ENCODE data around the gene BMP8B. TPM values are rescaled to one million over a fixed set of nuclear protein-coding genes. Genes with fewer than 3 reads are reported as not detected.
A peak's percentile ranks its signal among the peaks of the same experiment; 100 is the strongest.

The BMP8B gene
- polyA plus RNA-seq, 2 of the 4 experiments (the other 2 are of a cell fraction): 2.5 to 3.1 TPM

- no peak overlapping the region for H3K4me2 ChIP-seq
- CTCF ChIA-PET: interaction anchor here (1.1 kb wide), 1 partner anchor 129 kb away, joined by 3 read pairs; no protein-coding TSS in a partner anchor
Observed at GRCh38 chr1:39737546-39738169, 51.0 kb downstream of the BMP8B start.

GRCh38 chr1:39735731-39736130 lies 52.9 kb downstream of the BMP8B start:
- WGBS (ENCODE audit: missing lambda C conversion rate): 18% methylated on average over 3 of the region's 3 CpGs
- CTCF ChIA-PET: interaction anchor here (0.6 to 1.7 kb wide), 4 partner anchors 8 to 130 kb away, joined by 3 to 4 read pairs (median 4); no protein-coding TSS in a partner anchor
- Histone ChIP-seq H3K9me3 (no peaks in the 10 kb centered on the region), H3K27ac (no peak overlapping the region), H3K4me3 (no peak overlapping the region), H3K4me2 (no peak overlapping the region), H3K4me1 (peaks cover 12% of the 10 kb centered on the region; the same call in 2 of the 3 replicates)
- POLR2A ChIA-PET: no interaction called here
- FAIRE-seq (no peak), ATAC-seq (no peak), DNase-seq (ENCODE audit: low read depth in 1 of 2, low spot score in 1 of 2) (no peak)
- TF ChIP-seq JUNB (IDR thresholded peaks at IDR 0.05) (no peak), MYC (IDR thresholded peaks at IDR 0.05; ENCODE audit: borderline replicate concordance, low read length) (no peak), HMGXB4 (CRISPR knock-in tag; IDR thresholded peaks at IDR 0.05; ENCODE audit: borderline replicate concordance) (no peak), KDM1A (IDR thresholded peaks at IDR 0.05; ENCODE audit: low read depth) (no peak), REST (IDR thresholded peaks at IDR 0.05) (no peak), HOXB13 (CRISPR knock-in tag; IDR thresholded peaks at IDR 0.05; ENCODE audit: low read depth) (no peak), HEYL (CRISPR knock-in tag; IDR thresholded peaks at IDR 0.05) (no peak), ATOH8 (CRISPR knock-in tag; IDR thresholded peaks at IDR 0.05; ENCODE audit: low read depth) (no peak), MAZ (IDR thresholded peaks at IDR 0.05; ENCODE audit: borderline replicate concordance, low read depth, low read length) (no peak), CTCF (IDR thresholded peaks at IDR 0.05) (no peak), MAX (IDR thresholded peaks at IDR 0.05) (no peak), PBX3 (IDR thresholded peaks at IDR 0.05) (no peak), ZC3H11A (IDR thresholded peaks at IDR 0.05) (no peak), E2F6 (IDR thresholded peaks at IDR 0.05; ENCODE audit: borderline replicate concordance, low read depth) (no peak), FOSL2 (IDR thresholded peaks at IDR 0.05) (no peak), FOSL2 (CRISPR knock-in tag; IDR thresholded peaks at IDR 0.05) (no peak), NFE2L2 (conservative IDR thresholded peaks at IDR 0.05; ENCODE audit: low read length) (no peak)

More at GRCh38 chr1:39737546-39738169, 51.0 kb downstream of the BMP8B start:
- Histone ChIP-seq H3K4me1 (peaks cover 12% of the 10 kb centered on the region; the same call in 2 of the 3 replicates), H3K9me3 (no peaks in the 10 kb centered on the region), H3K4me3 (no peak overlapping the region), H3K27ac (peak overlapping the region in 1 of 2 experiments; percentile 96; a peak in 1 of 6 replicates)
- DNase-seq (ENCODE audit: low read depth in 1 of 2, low spot score in 1 of 2): no peak
- no peak for FAIRE-seq
- WGBS (ENCODE audit: missing lambda C conversion rate): 94% methylated on average over 9 of the region's 9 CpGs
- POLR2A ChIA-PET: no interaction called here
- ATAC-seq: no peak
- TF ChIP-seq FOXS1 (CRISPR knock-in tag; IDR thresholded peaks at IDR 0.05) (no peak), ATOH8 (CRISPR knock-in tag; IDR thresholded peaks at IDR 0.05; ENCODE audit: low read depth) (no peak), MAZ (IDR thresholded peaks at IDR 0.05; ENCODE audit: borderline replicate concordance, low read depth, low read length) (no peak), FOSL2 (IDR thresholded peaks at IDR 0.05) (no peak), FOSL2 (CRISPR knock-in tag; IDR thresholded peaks at IDR 0.05) (no peak), JUNB (IDR thresholded peaks at IDR 0.05) (no peak), MAX (IDR thresholded peaks at IDR 0.05) (no peak)
